GM18505 (cell line): ENCODE data around the gene FOXO3.

Experiments used
- ATAC-seq: cut with Tn5 transposase; IDR thresholded peaks from one replicate; pipeline ENCODE4 v1.9.1; 2021; ENCODE audit not compliant: unreplicated experiment
- POLR2A ChIP-seq: IDR thresholded peaks from 4 replicates; pipeline ENCODE4 v1.6.1; 2011; ENCODE audit warnings: borderline replicate concordance; ENCODE audit not compliant: insufficient read depth, insufficient read length; ENCODE audit errors: extremely low read depth

Gene FOXO3

DNA sequence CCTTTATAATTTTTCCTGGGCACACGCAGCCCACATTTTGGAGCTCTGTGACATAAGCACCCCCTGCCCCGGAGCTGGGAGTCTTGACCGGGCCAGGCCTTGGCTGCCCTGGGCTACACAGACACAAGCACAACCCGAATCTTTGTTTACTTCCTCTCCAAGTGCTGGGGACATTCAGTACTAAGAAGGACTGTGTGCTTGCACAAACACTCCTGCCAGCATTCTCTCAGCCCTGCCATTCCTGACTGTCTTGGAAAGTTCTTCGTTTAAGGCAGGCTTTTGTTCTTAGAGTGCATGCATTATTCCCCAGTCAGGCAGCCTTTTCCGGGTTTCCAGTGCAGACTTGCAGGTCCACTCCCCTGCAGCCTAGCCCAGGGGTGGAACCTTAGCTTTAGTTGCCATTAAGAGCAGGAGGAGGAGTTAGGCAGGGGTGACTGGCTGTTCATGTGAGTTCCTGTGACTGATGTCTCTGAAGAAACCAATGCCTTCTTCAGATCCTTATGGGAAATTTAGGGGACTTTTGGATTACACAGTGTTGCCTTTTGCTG, 28.6 kb downstream of the FOXO3 start:
- TF ChIP-seq POLR2A = no peak
- ATAC-seq = no peak

DNA sequence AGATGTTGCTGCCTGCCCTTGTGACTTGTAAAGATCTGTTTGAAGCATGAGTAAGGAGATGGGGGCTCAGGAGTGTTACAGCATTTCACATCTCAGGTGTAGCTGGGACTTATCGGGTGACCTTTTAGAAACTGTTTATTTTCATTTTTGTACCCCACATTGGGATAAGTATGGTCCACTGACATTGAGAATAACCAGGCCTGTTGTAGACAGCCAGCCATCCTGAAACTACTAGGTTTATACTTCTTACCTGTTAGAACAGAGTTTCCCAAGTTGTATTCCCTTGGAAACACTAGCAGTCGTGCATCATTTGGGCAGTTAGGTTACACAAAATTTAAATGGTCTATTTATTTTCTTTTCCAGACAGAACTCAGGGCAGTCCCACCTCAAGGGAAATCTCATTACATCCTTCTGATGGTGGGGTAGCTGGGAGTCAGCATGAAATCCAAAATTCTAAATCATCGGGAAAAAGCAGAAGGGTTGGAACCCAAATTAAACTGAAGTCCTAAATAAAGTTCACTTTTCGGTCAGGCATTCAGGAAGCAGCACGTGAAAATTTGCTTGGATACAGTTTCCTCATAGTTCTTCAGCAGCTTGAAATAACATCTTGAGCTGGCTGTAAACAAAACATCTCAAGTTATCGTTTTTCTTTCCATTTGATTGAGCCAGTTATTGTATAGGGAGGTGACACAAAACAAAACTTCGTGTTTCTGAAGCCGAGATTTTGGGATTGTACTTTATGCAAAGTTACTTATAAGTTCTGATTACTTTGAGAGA, 30.5 kb downstream of the FOXO3 start:
- no peak for ATAC-seq
- TF ChIP-seq POLR2A = no peak

DNA sequence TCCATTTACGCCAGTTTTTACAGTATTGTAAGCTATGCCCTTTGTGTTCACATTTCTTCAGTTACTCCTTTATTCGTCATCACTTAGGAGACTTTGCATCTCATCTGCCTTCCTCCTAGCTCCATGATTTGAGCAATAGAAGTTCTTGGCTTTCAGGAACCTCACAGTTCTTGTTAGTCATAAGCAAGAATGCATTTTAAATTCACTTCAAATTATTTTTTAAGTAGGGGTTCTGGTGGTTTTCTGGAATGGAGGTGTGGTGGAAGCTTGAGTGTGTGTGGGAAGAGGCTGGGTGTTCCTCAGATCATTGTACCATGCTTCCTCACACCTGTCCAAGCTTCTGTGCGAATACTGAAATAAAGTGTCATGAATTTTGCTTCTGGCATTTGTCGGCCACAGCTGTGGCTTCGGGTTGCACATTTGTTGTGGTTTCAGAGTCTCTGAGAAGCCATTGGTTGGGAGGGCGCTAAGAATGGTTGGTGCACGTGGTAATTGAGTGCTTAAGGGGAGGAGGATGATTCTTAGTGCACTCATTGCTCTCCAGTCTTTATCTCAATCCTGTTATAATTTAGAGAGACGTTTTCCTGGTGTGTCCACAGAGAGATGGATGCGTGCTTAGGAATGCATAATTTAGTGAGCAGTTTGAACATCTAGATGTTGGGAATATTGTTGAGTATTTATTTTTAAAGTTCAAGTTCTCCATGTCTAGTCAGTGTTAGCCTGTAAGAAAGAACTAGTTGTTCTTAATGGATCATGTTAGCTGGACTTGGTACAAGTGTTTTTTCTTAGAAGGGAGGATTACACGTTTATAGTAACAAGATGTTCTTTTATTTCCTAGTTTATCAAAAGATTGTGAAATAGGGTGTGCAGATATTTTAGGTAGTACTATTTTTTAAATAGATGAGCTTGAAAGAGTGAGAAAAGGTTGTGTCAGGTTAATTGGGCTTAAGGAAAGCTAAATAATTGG, 31.9 kb downstream of the FOXO3 start:
- ATAC-seq = peak; percentile 84
- TF ChIP-seq POLR2A = no peak

GRCh38 chr6:108594151-108594550, 33.4 kb downstream of the FOXO3 start:
- no peak for TF ChIP-seq POLR2A
- no peak for ATAC-seq

DNA sequence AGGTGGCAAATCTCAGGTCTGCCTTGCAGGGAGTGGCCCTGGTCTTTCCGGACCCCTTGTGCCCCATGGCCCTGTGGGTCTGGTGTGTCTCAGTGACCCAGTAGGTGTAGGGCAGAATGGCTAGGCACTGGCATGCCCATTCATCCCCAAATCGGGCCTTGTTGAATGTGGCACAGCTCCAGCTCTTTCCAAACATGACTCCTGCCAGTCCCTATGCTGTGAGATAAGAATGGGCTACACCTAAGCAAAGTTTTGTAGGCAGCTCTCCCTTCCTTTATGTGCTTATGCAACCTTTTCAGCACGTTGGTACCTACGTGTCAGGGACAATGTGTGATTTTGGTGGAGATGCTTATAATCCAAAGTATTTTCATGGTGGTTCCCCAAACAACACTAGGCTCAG, 33.9 kb downstream of the FOXO3 start:
- no peak for TF ChIP-seq POLR2A
- no peak for ATAC-seq

DNA sequence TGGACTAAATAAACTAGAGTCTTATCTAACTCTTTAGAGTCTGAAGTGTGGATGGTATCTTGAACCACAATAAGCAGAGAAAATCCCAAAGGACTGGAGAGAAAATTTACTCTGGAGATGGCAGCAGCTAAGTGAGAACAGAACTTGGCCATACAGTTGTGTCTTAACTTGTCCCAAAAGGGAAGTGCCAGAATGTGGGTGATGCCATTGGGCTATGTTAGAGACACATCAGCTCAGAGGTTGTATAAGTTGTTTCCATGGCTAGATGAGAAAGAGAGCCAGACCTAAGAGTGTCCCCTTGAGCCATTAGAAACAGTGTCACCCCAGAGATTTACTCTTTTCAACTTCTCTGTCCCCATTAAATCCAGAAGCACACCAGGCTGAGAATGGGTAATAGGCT, 36.2 kb downstream of the FOXO3 start:
- TF ChIP-seq POLR2A = no peak
- no peak for ATAC-seq

DNA sequence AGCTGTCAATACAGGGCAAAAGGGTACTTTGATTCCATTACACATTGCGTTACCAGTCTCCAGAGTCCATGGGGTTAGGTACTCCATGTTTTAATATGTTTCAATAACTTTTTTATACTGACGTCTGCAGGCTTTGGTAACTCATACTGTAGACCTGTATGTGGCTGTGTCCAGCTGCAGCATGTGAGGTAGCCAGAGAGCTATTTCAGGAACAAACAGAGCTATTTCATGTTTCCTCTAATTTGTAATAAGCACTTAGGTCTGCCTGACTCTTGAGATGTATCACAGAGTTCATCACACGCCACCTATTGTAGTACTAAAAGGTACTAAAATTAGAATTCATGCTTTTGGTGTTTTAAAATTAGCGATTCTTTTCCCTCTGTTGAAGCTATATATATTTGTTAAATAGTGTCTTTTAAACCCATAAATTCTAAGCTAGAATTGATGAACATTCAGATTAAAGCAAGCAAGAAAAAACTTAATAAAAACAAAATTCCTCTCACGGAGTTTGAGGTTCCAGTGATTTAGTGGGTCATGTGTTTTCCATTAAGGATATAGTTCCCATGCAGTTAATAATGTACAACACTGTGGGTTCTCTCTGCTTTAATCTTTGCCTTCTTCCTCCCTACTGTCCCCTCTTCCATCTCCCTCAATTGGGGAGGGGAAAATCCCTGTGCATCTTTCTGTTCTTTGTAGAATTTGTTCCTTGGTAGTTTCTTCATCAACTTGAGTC, 37.0 kb downstream of the FOXO3 start:
- TF ChIP-seq POLR2A = no peak
- ATAC-seq = no peak

GRCh38 chr6:108598305-108598863, 37.7 kb downstream of the FOXO3 start:
- ATAC-seq = peak; percentile 84
- TF ChIP-seq POLR2A = no peak

- no peak for TF ChIP-seq POLR2A
- no peak for ATAC-seq
Measured at GRCh38 chr6:108604156-108604555, 43.4 kb downstream of the FOXO3 start.

DNA sequence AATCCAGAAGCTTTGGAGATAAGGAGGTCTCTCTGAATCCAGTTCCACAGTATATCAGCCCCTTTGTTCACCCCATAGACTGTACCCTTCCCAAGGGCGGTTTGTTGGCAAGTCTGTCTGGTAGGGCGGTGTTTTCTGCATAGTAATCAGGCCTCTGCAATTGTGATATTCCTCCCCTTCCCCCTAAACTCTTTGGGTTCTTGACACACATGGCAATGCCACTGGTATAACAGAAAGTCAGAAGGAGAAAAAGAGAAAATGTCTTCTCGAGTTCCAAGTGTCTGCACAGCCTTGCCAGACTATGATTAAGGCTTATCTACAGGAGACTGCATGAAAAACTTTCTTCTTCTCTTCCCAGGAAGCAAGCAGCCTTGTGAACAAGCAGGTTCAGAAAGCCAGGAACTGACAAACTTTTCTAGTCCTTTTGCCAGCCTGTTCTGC, 45.6 kb downstream of the FOXO3 start:
- TF ChIP-seq POLR2A = no peak

DNA sequence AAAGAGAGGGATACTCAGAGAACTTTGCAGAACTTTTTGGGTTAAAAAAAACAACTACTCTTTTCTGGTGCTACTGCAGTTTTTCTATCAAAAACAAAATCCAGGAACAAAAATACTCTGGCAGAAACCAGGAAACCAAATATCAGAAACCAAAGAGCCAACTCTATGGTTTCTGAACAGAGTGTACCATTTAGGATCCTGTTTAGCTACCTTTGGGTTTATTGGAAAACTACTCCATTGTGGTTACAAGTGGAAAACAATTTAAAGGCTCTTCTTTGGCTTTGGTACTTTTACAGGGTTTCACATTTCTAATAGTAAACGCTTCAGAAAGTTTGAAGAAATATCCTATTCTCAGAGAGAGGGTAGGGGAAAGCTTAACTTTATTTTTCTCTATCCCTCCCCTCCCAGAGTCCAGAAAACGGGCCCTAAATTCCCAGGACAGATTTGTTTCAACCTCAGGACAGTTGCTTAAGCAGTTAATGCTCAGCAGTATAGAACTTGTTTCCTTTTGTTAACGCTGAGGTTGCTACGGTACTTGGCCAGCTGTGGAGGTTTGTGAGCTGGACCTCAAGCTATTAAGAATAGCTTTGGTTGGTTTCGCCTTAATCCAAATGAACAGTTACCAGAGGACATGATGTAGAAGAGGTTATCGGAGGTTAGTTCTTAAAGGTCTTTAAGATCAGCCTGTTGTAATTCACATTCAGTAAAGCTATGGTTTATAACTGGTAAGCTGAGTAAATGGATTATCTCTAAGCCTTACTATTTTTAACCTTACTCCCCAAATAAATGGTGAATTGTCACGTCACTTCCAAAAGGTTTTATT, 47.9 kb downstream of the FOXO3 start:
- no peak for ATAC-seq
- TF ChIP-seq POLR2A = no peak

More for the DNA sequence above, 45.6 kb downstream of the FOXO3 start:
- ATAC-seq = no peak

- TF ChIP-seq POLR2A = no peak
- ATAC-seq = no peak
Measured at GRCh38 chr6:108609276-108609769, 48.6 kb downstream of the FOXO3 start.
